Parathyroid adenoma (tissue), 2 donors: ENCODE measurements around the gene ASAP2.
"Not testable (repeated sequence)": the region's sequence is repeated elsewhere in the genome, so short reads cannot be mapped to it uniquely, and the experiment has no call there.

Experiments used
- H2AFZ ChIP-seq: fragments of 300-600 bp; sonication (generic); one replicate; pipeline ENCODE4 v1.7.0; 2017; ENCODE audit warnings: antibody characterized with exemption, mild to moderate bottlenecking
- H3K27ac ChIP-seq: fragments of 300-600 bp; sonication (generic); one replicate; pipeline ENCODE4 v1.7.0; 2017
- H3K27me3 ChIP-seq: fragments of 300-600 bp; sonication (generic); one replicate; pipeline ENCODE4 v1.7.0; 2017; ENCODE audit warnings: low read length; ENCODE audit not compliant: control insufficient read depth, insufficient read depth
- H3K36me3 ChIP-seq: fragments of 300-600 bp; sonication (generic); one replicate; pipeline ENCODE4 v1.7.0; 2017; ENCODE audit warnings: low read length; ENCODE audit not compliant: control insufficient read depth, insufficient read depth
- H3K4me1 ChIP-seq: fragments of 300-600 bp; sonication (generic); one replicate; pipeline ENCODE4 v1.7.0; 2017; ENCODE audit warnings: control low read depth
- H3K4me2 ChIP-seq: fragments of 300-600 bp; sonication (generic); one replicate; pipeline ENCODE4 v1.7.0; 2017; ENCODE audit warnings: low read length
- H3K4me3 ChIP-seq: fragments of 300-600 bp; sonication (generic); one replicate; pipeline ENCODE4 v1.7.0; 2017; ENCODE audit warnings: low read depth, low read length
- H3K79me2 ChIP-seq: fragments of 300-600 bp; sonication (generic); one replicate; pipeline ENCODE4 v1.7.0; 2017; ENCODE audit warnings: control low read depth
- H3K9ac ChIP-seq: fragments of 300-600 bp; sonication (generic); one replicate; pipeline ENCODE4 v1.7.0; 2017; ENCODE audit warnings: mild to moderate bottlenecking
- H3K9me3 ChIP-seq: fragments of 300-600 bp; sonication (generic); one replicate; pipeline ENCODE4 v1.7.0; 2017; ENCODE audit warnings: low read length; ENCODE audit not compliant: control insufficient read depth
- CTCF ChIP-seq: fragments of 300-600 bp; sonication (generic); IDR thresholded peaks from one replicate; pipeline ENCODE4 v1.7.0; 2017; ENCODE audit warnings: antibody characterized with exemption, mild to moderate bottlenecking
- donor health status: primary hyperparathyroidism.

Gene ASAP2

GRCh38 chr2:9213477-9214051 lies 7.0 kb downstream of the ASAP2 start:
- no peak overlapping the region for H3K27ac ChIP-seq
- H3K9ac ChIP-seq = no peak overlapping the region
- no peaks in the 10 kb centered on the region for H3K4me1 ChIP-seq
- H3K4me3 ChIP-seq = no peak overlapping the region
- H2AFZ ChIP-seq = no peak overlapping the region
- no peak overlapping the region for H3K4me2 ChIP-seq
- H3K36me3 ChIP-seq = no peaks in the 10 kb centered on the region
- H3K79me2 ChIP-seq = peaks cover 39% of the 10 kb centered on the region
- TF ChIP-seq CTCF = no peak
- H3K9me3 ChIP-seq = no peaks in the 10 kb centered on the region
- no peaks in the 10 kb centered on the region for H3K27me3 ChIP-seq

- Histone ChIP-seq H3K9ac (no peak overlapping the region), H3K27ac (no peak overlapping the region), H3K36me3 (no peaks in the 10 kb centered on the region), H3K4me3 (no peak overlapping the region), H3K4me1 (no peaks in the 10 kb centered on the region), H3K79me2 (peaks cover 33% of the 10 kb centered on the region), H3K4me2 (no peak overlapping the region), H2AFZ (no peak overlapping the region), H3K9me3 (no peaks in the 10 kb centered on the region), H3K27me3 (no peaks in the 10 kb centered on the region)
- TF ChIP-seq CTCF = no peak
Measured at GRCh38 chr2:9214873-9215272, 8.3 kb downstream of the ASAP2 start.

DNA sequence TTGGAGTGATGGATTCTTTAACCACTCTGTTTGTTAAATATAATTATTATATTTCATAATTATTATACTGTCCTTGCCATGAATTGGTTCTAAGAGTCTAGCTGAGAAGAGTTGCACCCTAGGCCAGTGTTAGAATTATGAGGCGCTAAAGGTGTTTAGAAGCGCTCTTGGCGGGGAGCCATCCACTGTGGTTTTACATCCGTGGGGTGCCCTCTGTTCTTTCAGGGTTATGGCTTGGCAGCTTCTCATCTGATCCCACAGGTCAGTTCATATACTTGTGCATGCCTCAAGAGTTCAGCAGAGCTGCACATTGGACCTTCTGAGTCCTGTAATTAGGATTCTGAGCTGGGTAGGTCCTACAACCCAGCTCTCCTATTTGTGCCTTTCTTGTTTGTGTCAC lies 9.1 kb downstream of the ASAP2 start:
- Histone ChIP-seq H3K27ac (no peak overlapping the region), H3K9me3 (no peaks in the 10 kb centered on the region), H3K9ac (no peak overlapping the region), H2AFZ (no peak overlapping the region), H3K27me3 (no peaks in the 10 kb centered on the region), H3K36me3 (no peaks in the 10 kb centered on the region), H3K79me2 (peaks cover 29% of the 10 kb centered on the region), H3K4me1 (no peaks in the 10 kb centered on the region), H3K4me3 (no peak overlapping the region), H3K4me2 (no peak overlapping the region)
- TF ChIP-seq CTCF = no peak

DNA sequence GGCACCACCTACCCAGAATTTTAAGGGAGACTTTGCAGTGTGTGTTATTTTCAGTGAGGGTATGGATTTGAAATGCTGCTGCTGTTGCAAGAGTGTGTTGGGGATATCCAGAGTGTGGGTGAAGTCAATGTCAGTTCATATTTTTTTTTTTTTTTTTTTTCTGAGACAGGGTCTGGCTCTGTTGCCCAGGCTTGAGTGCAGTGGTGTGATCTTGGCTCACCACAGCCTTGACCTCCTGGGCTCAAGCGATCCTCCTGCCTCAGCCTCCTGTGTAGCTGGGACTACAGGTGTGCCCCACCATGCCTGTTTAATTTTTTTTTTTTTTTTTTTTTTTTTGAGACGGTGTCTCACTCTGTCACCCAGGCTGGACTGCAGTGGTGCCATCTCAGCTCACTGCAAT lies 9.5 kb downstream of the ASAP2 start:
- H3K4me1 ChIP-seq, H3K27ac ChIP-seq, H3K27me3 ChIP-seq, H3K9ac ChIP-seq, H3K4me2 ChIP-seq, H3K36me3 ChIP-seq, H3K9me3 ChIP-seq, H3K4me3 ChIP-seq, H2AFZ ChIP-seq: not testable (repeated sequence)
- H3K79me2 ChIP-seq = peaks cover 29% of the 10 kb centered on the region

GRCh38 chr2:9217838-9218770 lies 11.5 kb downstream of the ASAP2 start:
- Histone ChIP-seq H3K36me3 (no peaks in the 10 kb centered on the region), H3K27ac (no peak overlapping the region), H2AFZ (no peak overlapping the region), H3K4me3 (no peak overlapping the region), H3K79me2 (peaks cover 20% of the 10 kb centered on the region), H3K4me1 (no peaks in the 10 kb centered on the region), H3K9me3 (no peaks in the 10 kb centered on the region), H3K9ac (no peak overlapping the region), H3K4me2 (no peak overlapping the region), H3K27me3 (no peaks in the 10 kb centered on the region)
- no peak for TF ChIP-seq CTCF
